Effector memory CD4-positive, alpha-beta T cell (primary cell): ENCODE data around the gene GLUL.
"Not testable (repeated sequence)": the region's sequence is repeated elsewhere in the genome, so short reads cannot be mapped to it uniquely, and the experiment has no call there.

Experiments used
- DNase-seq, 3 donors: peaks; one replicate each; pipeline ENCODE4 v3.0.0-alpha.2; 2020
- H3K27ac ChIP-seq: 2 replicates; pipeline ENCODE4 v1.7.0; 2013; ENCODE audit warnings: mild to moderate bottlenecking, low read length, moderate library complexity; ENCODE audit not compliant: insufficient read depth, poor library complexity, severe bottlenecking
- H3K27me3 ChIP-seq: replicated peaks from 2 replicates; pipeline ENCODE4 v1.7.0; 2013; ENCODE audit warnings: mild to moderate bottlenecking, low read length; ENCODE audit not compliant: insufficient read depth, control insufficient read depth, poor library complexity, severe bottlenecking
- H3K36me3 ChIP-seq: 2 replicates; pipeline ENCODE4 v1.7.0; 2013; ENCODE audit warnings: mild to moderate bottlenecking, low read length, moderate library complexity; ENCODE audit not compliant: control insufficient read depth, insufficient read depth
- H3K4me1 ChIP-seq: 2 replicates; pipeline ENCODE4 v1.7.0; 2013; ENCODE audit warnings: low read length, mild to moderate bottlenecking; ENCODE audit not compliant: control insufficient read depth, insufficient read depth, poor library complexity, severe bottlenecking
- H3K4me3 ChIP-seq: 2 replicates; pipeline ENCODE4 v1.7.0; 2013; ENCODE audit warnings: low read length, low read depth, mild to moderate bottlenecking; ENCODE audit not compliant: insufficient read depth, poor library complexity, severe bottlenecking
- H3K9me3 ChIP-seq: 2 replicates; pipeline ENCODE4 v1.7.0; 2013; ENCODE audit warnings: mild to moderate bottlenecking, low read length, moderate library complexity; ENCODE audit not compliant: control insufficient read depth

GLUL gene

GRCh38 chr1:182384387-182384960 lies 7.1 kb downstream of the GLUL start:
- Histone ChIP-seq H3K27ac (no peak overlapping the region), H3K9me3 (no peaks in the 10 kb centered on the region), H3K36me3 (peaks cover 38% of the 10 kb centered on the region), H3K4me1 (no peaks in the 10 kb centered on the region), H3K27me3 (no peaks in the 10 kb centered on the region), H3K4me3 (no peak overlapping the region)
- no peak for DNase-seq

GRCh38 chr1:182383934-182384333 lies 7.7 kb downstream of the GLUL start:
- H3K9me3 ChIP-seq = no peaks in the 10 kb centered on the region
- peaks cover 38% of the 10 kb centered on the region for H3K36me3 ChIP-seq

GRCh38 chr1:182383037-182383661 lies 8.4 kb downstream of the GLUL start:
- Histone ChIP-seq H3K4me3 (no peak overlapping the region), H3K36me3 (peaks cover 38% of the 10 kb centered on the region), H3K27ac (no peak overlapping the region), H3K27me3 (no peaks in the 10 kb centered on the region), H3K9me3 (no peaks in the 10 kb centered on the region), H3K4me1 (no peaks in the 10 kb centered on the region)
- no peak for DNase-seq

More at GRCh38 chr1:182383934-182384333, 7.7 kb downstream of the GLUL start:
- Histone ChIP-seq H3K4me3 (no peak overlapping the region), H3K27ac (no peak overlapping the region), H3K4me1 (no peaks in the 10 kb centered on the region), H3K27me3 (no peaks in the 10 kb centered on the region)
- DNase-seq = no peak

DNA sequence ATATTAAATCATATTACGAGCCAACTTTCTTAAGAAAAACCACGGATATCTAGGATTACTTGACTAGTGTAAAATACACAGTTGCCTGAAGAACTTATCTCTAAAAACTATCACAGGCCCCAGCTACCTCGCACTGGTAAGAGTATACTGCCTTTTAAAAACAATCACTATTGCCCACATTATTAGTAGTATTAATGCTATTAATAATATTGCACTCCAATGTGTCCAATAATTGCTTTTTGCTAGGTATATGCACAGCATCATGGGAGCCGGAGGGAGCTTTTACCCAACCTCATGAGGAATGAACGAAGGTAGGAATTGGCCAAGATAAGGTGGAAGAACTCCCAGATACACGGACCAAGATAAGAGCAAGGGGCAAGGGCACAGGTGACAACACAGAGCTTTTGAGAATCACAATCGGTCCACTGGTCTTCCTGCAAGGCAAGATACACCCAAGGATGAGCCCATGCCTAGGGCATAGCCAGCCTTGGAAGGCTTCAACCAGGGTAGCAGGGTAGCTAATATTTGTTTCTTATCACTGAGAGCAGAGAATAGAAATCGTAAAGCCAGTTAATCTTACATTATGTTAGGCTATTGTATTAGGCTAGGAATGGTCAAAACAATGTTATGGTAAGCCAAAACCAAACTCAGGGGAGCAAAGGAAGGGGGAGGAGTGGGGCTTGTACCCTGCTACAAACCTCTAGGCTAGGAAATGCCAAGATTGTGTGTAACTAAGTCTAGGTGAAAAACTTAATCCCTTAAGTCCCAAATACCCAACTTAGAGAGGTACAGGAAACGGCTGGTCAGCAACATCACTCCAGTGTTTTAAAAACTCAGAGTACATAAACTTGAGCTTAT lies 9.4 kb downstream of the GLUL start:
- H3K27ac ChIP-seq = no peak overlapping the region
- no peaks in the 10 kb centered on the region for H3K27me3 ChIP-seq
- H3K4me1 ChIP-seq = no peaks in the 10 kb centered on the region
- DNase-seq = no peak
- H3K9me3 ChIP-seq = no peaks in the 10 kb centered on the region
- H3K36me3 ChIP-seq = peaks cover 35% of the 10 kb centered on the region
- no peak overlapping the region for H3K4me3 ChIP-seq

- Histone ChIP-seq H3K27ac (no peak overlapping the region), H3K4me3 (no peak overlapping the region), H3K27me3 (no peaks in the 10 kb centered on the region), H3K36me3 (peaks cover 17% of the 10 kb centered on the region), H3K4me1 (no peaks in the 10 kb centered on the region), H3K9me3 (no peaks in the 10 kb centered on the region)
- no peak for DNase-seq
Observed at GRCh38 chr1:182380199-182380598, 11.4 kb downstream of the GLUL start.

DNA sequence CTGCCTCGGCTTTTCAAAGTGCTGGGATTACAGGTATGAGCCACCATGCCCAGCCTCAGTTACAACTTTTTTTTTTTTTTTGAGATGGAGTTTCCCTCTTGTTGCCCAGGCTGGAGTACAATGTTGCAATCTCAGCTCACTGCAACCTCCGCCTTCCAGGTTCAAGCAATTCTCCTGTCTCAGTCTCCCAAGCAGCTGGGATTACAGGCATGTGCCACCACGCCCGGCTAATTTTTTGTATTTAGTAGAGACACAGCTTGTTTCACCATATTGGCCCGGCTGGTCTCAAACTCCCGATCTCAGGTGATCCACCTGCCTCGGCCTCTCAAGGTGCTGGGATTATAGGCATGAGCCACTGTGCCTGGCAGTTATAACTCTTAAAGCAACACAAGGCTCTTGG lies 11.8 kb downstream of the GLUL start:
- H3K4me3 ChIP-seq, H3K27ac ChIP-seq, H3K4me1 ChIP-seq, DNase-seq, H3K9me3 ChIP-seq, H3K27me3 ChIP-seq: not testable (repeated sequence)
- peaks cover 15% of the 10 kb centered on the region for H3K36me3 ChIP-seq

GRCh38 chr1:182376936-182377574 lies 14.5 kb downstream of the GLUL start:
- Histone ChIP-seq H3K4me3 (no peak overlapping the region), H3K4me1 (no peaks in the 10 kb centered on the region), H3K36me3 (no peaks in the 10 kb centered on the region), H3K9me3 (no peaks in the 10 kb centered on the region), H3K27ac (no peak overlapping the region), H3K27me3 (no peaks in the 10 kb centered on the region)
- no peak for DNase-seq

DNA sequence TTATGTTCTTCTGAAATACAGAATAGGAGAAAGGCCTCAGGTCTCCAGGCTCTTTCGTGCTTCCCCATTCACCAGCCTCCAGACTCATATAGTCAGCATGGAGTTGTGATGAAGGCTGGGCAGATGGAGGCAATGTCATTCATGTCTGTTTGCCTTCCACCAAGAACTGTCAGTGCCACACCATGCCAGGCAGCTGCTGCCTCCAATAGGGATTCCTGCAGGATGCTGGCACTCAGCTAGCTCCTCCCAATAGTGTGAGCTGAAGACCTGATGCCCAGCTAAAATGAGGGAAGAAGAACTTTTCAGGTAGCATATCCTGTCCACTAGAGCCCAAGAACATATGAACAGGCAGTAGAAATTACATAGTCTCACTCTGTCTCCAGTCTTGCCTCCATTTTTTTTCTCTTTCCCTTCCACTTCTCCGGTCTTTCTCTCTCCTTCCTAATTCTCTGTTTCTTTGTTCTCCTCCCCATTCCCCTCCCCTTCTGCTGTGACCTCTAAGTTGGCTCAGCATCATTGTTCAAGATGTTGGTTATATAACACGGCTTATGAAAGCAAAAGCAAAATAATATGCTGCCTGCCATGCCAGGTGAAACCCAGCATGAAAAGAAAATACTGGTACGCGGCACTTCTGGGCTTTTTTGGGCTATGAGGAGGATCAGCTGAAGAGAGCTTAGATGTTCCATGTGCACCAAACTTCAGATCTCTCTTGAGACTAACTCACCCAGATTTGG lies 17.3 kb downstream of the GLUL start:
- H3K27ac ChIP-seq = no peak overlapping the region
- H3K9me3 ChIP-seq = no peaks in the 10 kb centered on the region
- H3K36me3 ChIP-seq = no peaks in the 10 kb centered on the region
- H3K27me3 ChIP-seq = no peaks in the 10 kb centered on the region
- no peak for DNase-seq
- no peaks in the 10 kb centered on the region for H3K4me1 ChIP-seq
- no peak overlapping the region for H3K4me3 ChIP-seq

DNA sequence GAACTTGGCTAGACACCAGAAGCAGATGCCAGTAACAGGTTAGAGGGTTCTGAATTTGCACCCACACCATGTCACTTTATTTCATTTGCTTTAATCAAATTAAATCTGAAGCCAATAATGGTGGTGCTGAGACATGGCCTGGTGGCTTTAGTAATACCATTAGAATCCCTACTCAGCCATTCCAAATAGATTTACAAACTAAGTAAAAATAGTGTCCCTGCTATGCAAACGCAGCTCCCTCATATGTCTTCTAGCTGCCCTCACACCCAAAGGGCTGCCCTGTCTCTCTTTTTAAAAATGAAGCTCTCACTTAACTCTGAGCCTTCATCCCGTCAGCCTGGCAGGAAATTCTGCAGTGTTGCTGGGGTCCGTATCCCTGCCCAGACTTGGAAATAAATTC lies 21.1 kb downstream of the GLUL start:
- H3K4me3 ChIP-seq = no peak overlapping the region
- no peak overlapping the region for H3K27ac ChIP-seq

More for the DNA sequence above, 21.1 kb downstream of the GLUL start:
- H3K27me3 ChIP-seq = no peaks in the 10 kb centered on the region
- H3K9me3 ChIP-seq = no peaks in the 10 kb centered on the region
- H3K4me1 ChIP-seq = no peaks in the 10 kb centered on the region
- H3K36me3 ChIP-seq = no peaks in the 10 kb centered on the region
- no peak for DNase-seq
